B cell (primary cell): Measurements from ENCODE around the gene BRPF3. TPM values are rescaled to one million over a fixed set of nuclear protein-coding genes. Genes with fewer than 3 reads are reported as not detected.

Experiments
- ATAC-seq: fragments of 200-7000 bp; cut with Tn5 transposase; one replicate; pipeline ENCODE4 v1.10.0; 2021; ENCODE audit warnings: low read depth, mild to moderate bottlenecking, moderate number of reproducible peaks, moderate library complexity
- CTCF ChIA-PET: fragments of 350-600 bp; sonication (Branson Sonifier 250); formaldehyde crosslinking; loops from one replicate; lab custom pipeline; 2021; ENCODE audit warnings: antibody characterized with exemption, inconsistent platforms; lab: Charles Lee
- POLR2A ChIA-PET: fragments of 350-600 bp; sonication (Branson Sonifier 250); formaldehyde crosslinking; loops from one replicate; lab custom pipeline; 2021; ENCODE audit warnings: antibody characterized with exemption; lab: Charles Lee
- DNase-seq: peaks from one replicate; pipeline ENCODE4 v3.0.0; 2013
- H2AFZ ChIP-seq: 2 replicates; pipeline ENCODE4 v1.6.1; 2012; ENCODE audit warnings: mild to moderate bottlenecking, low read depth, low read length; ENCODE audit not compliant: insufficient read depth, poor library complexity, severe bottlenecking
- H3K27ac ChIP-seq, 2 donors: 1 replicate in 1 of 2; 2 replicates in 1 of 2; pipeline ENCODE4 v1.5.1; 2012 to 2013; ENCODE audit warnings: low read length in 2 of 2, mild to moderate bottlenecking in 2 of 2, moderate library complexity in 1 of 2
- H3K27me3 ChIP-seq, 4 experiments: fragments of 200-600 bp in 1 of 4; sonication (generic) in 1 of 4; replicated peaks in 1 of 4; 1 replicate in 2 of 4; 2 replicates in 2 of 4; pipeline versions ENCODE4 v1.6.1 to v1.7.0; 2013 to 2016; ENCODE audit warnings: low read length in 3 of 4, mild to moderate bottlenecking in 2 of 4, mixed read lengths in 1 of 4, moderate library complexity in 1 of 4; ENCODE audit not compliant: insufficient read depth in 4 of 4, control insufficient read depth in 3 of 4; ENCODE audit errors: control extremely low read depth in 1 of 4
- H3K36me3 ChIP-seq, 2 experiments: replicated peaks in 1 of 2; 1 replicate in 1 of 2; 2 replicates in 1 of 2; pipeline versions ENCODE4 v1.6.1 to v1.7.1; 2013; ENCODE audit warnings: low read length in 1 of 2; ENCODE audit not compliant: insufficient read depth in 2 of 2, control insufficient read depth in 1 of 2; ENCODE audit errors: control extremely low read depth in 1 of 2, extremely low read depth in 1 of 2
- H3K4me1 ChIP-seq, 2 donors: fragments of 200-600 bp in 1 of 2; sonication (generic) in 1 of 2; 1 replicate in 1 of 2; 2 replicates in 1 of 2; pipeline versions ENCODE4 v1.5.1 to v1.6.1; 2013 to 2017; ENCODE audit warnings: low read length in 2 of 2; ENCODE audit not compliant: control insufficient read depth in 2 of 2, insufficient read depth in 2 of 2
- H3K4me2 ChIP-seq: replicated peaks from 2 replicates; pipeline ENCODE3; 2012; ENCODE audit warnings: mild to moderate bottlenecking, low read depth, low read length; ENCODE audit not compliant: poor library complexity, severe bottlenecking
- H3K4me3 ChIP-seq, 5 experiments: fragments of 200-600 bp in 1 of 5; sonication (generic) in 1 of 5; 1 replicate in 3 of 5; 2 replicates in 2 of 5; pipeline versions ENCODE4 v1.5.1 to v1.7.0; 2011 to 2016; ENCODE audit warnings: low read length in 4 of 5, mild to moderate bottlenecking in 4 of 5, low read depth in 2 of 5, control low read depth in 1 of 5, moderate library complexity in 1 of 5; ENCODE audit not compliant: insufficient read depth in 1 of 5; ENCODE audit errors: control extremely low read depth in 1 of 5, extremely low read depth in 1 of 5
- H3K79me2 ChIP-seq: fragments of 200-600 bp; sonication (generic); one replicate; pipeline ENCODE4 v1.6.0; 2016; ENCODE audit warnings: low read length; ENCODE audit not compliant: control insufficient read depth, insufficient read depth
- H3K9ac ChIP-seq: fragments of 200-600 bp; sonication (generic); 2 replicates; pipeline ENCODE4 v1.6.1; 2017; ENCODE audit warnings: mild to moderate bottlenecking, low read length, moderate library complexity
- H3K9me3 ChIP-seq, 3 donors: one replicate each; pipeline versions ENCODE4 v1.6.1 to v1.7.1; 2013; ENCODE audit warnings: low read length in 2 of 3; ENCODE audit not compliant: control insufficient read depth in 2 of 3, insufficient read depth in 1 of 3; ENCODE audit errors: control extremely low read depth in 1 of 3
- H4K20me1 ChIP-seq: 2 replicates; pipeline ENCODE4 v1.6.0; 2012; ENCODE audit warnings: mild to moderate bottlenecking, low read length; ENCODE audit not compliant: insufficient read depth, control insufficient read depth, poor library complexity, severe bottlenecking
- H3K27ac Mint-ChIP-seq: one replicate; pipeline ENCODE4 v1.8.0; 2021; ENCODE audit warnings: mixed read lengths
- H3K27me3 Mint-ChIP-seq: one replicate; pipeline ENCODE4 v1.8.0; 2021; ENCODE audit warnings: mixed read lengths
- H3K4me1 Mint-ChIP-seq: one replicate; pipeline ENCODE4 v1.8.0; 2021; ENCODE audit warnings: mixed read lengths
- H3K4me3 Mint-ChIP-seq: one replicate; pipeline ENCODE4 v1.8.0; 2021; ENCODE audit warnings: mixed read lengths
- H3K9me3 Mint-ChIP-seq: one replicate; pipeline ENCODE4 v1.8.0; 2022; ENCODE audit warnings: mixed read lengths; ENCODE audit not compliant: insufficient read depth
- EZH2 ChIP-seq: IDR thresholded peaks from 2 replicates; pipeline ENCODE4 v1.6.1; 2012; ENCODE audit warnings: borderline replicate concordance, low read depth, mild to moderate bottlenecking, moderate library complexity, low read length; ENCODE audit not compliant: insufficient read depth, poor library complexity, severe bottlenecking
- WGBS: methylation state at CpG from one replicate; pipeline ENCODE4 v1.1.5; 2013; ENCODE audit warnings: missing lambda C conversion rate; ENCODE audit not compliant: insufficient coverage; 5-methylcytosine and 5-hydroxymethylcytosine counted together
- intact Hi-C: fragments of 100-400 bp; cut with micrococcal nuclease; formaldehyde crosslinking; loops from one replicate; pipeline ENCODE4 v1.10.0; 2022
- polyA minus RNA-seq: library from RNA; depleted of rRNA, polyadenylated mRNA; stranded (reverse); fragments of >200 nt; gene quantifications from 2 replicates; pipeline ENCODE4 v1.2.3, GENCODE V29; 2012
- polyA plus RNA-seq: library from polyadenylated mRNA; depleted of rRNA; stranded (reverse); fragments of >200 nt; gene quantifications from 2 replicates; pipeline ENCODE4 v1.2.3, GENCODE V29; 2012
- total RNA-seq, 2 donors: library from RNA; stranded (reverse); fragments of 120-200 nt in 1 of 2; gene quantifications; 1 replicate in 1 of 2; 2 replicates in 1 of 2; pipeline versions ENCODE4 v1.2.3 to v1.2.4, GENCODE V29; 2013 to 2022
- TF ChIP-seq, protein P1 (sequence below): fragments of 200-600 bp; IDR thresholded peaks from one replicate; pipeline ENCODE4 v1.8.0; 2022; ENCODE audit warnings: antibody characterized with exemption, mild to moderate bottlenecking

Gene BRPF3
- total RNA-seq (29.4 and 29.5 TPM in 2 replicates), polyA plus RNA-seq (17.1 and 17.6 TPM in 2 replicates), polyA minus RNA-seq (23.4 and 39.0 TPM in 2 replicates)
- 9.2 TPM for total RNA-seq (2013)

DNA sequence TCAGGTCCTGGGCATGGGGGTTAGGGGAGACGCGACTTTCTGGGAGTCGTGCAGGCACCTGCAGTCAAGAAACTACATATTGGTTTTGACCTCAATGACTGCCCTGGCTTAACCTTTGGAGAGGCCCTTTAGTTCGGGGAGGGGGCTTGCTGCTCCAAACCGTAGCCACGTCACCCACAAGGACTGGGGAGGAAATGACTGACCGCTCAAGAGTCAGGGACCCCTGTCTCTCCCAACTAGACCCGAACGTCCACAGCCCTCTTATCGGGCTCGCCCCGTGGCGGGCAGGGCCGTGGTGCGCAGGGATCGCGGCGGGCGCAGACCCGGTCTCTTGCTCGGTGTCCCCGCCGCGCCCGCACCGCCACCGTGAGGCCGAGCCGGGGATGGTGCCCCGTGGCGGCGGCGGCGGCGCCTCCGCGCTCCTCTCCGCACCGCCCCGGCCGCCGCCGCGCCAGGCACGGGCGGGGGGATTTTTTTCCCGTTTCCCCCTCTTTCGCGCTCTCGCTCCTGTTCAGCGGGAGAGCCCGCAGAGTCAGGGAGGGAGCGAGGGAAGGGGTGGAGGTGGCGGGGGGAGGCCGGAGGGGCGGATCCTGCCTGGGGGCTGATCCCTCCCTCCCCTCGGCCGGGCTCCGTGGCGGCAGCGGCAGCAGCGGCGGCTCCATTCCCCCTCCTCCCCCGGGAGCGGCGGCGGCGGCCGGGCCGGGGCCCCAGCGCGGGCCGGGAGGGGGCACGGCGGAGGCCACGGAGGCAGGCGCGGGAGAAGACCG lies at the start of gene BRPF3:
TSS of gene BRPF3 (plus strand) at position 632 of the 767 bp plus-strand sequence. CDS start 3,579 bp downstream, outside the sequence.
- peak within 1 kb of the TSS; percentile 42 to 84 (median 62) for H3K4me3 ChIP-seq
- no peaks in the 10 kb centered on the region for H3K9me3 Mint-ChIP-seq
- CTCF ChIA-PET, result interaction anchor here (1.0 to 3.0 kb wide), 6 partner anchors 73 to 168 kb away, joined by 5 to 20 read pairs (median 11); partner anchors contain the start of gene MAPK14
- POLR2A ChIA-PET, result interaction anchor here (0.6 to 1.3 kb wide), 3 partner anchors 65 to 77 kb away, joined by 3 to 11 read pairs (median 5); no protein-coding TSS in a partner anchor
- peak within 1 kb of the TSS; percentile 88 for H2AFZ ChIP-seq
- peak within 1 kb of the TSS; percentile 96 for H3K27ac Mint-ChIP-seq
- peaks cover 0 to 10% of the 10 kb centered on the region in 2 experiments for H3K36me3 ChIP-seq
- intact Hi-C loops, result loop anchor here (1.0 to 5.0 kb wide), 6 partner anchors 65 to 486 kb away; partner anchors contain the start of genes MAPK13 and MAPK14
- WGBS, result under 1% methylated on average over 67 of the region's 79 CpGs
- peaks cover 0 to 3% (median 0%) of the 10 kb centered on the region in 3 donors for H3K9me3 ChIP-seq
- peaks cover 14 to 15% of the 10 kb centered on the region in 2 donors for H3K4me1 ChIP-seq
- ATAC-seq, result peak; percentile 58
- TF ChIP-seq EZH2, result no peak
- TF ChIP-seq, protein P1, sequence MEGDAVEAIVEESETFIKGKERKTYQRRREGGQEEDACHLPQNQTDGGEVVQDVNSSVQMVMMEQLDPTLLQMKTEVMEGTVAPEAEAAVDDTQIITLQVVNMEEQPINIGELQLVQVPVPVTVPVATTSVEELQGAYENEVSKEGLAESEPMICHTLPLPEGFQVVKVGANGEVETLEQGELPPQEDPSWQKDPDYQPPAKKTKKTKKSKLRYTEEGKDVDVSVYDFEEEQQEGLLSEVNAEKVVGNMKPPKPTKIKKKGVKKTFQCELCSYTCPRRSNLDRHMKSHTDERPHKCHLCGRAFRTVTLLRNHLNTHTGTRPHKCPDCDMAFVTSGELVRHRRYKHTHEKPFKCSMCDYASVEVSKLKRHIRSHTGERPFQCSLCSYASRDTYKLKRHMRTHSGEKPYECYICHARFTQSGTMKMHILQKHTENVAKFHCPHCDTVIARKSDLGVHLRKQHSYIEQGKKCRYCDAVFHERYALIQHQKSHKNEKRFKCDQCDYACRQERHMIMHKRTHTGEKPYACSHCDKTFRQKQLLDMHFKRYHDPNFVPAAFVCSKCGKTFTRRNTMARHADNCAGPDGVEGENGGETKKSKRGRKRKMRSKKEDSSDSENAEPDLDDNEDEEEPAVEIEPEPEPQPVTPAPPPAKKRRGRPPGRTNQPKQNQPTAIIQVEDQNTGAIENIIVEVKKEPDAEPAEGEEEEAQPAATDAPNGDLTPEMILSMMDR, result peak; percentile 76
- peaks cover 7% of the 10 kb centered on the region for H4K20me1 ChIP-seq
- H3K4me2 ChIP-seq, result peak within 1 kb of the TSS; percentile 93
- peak within 1 kb of the TSS; percentile 78 to 79 for H3K27ac ChIP-seq
- H3K9ac ChIP-seq, result peak within 1 kb of the TSS; percentile 75
- H3K4me3 Mint-ChIP-seq, result peak within 1 kb of the TSS; percentile 94
- peaks cover 41% of the 10 kb centered on the region for H3K79me2 ChIP-seq
- DNase-seq, result peak; percentile 87
- H3K4me1 Mint-ChIP-seq, result peaks cover 31% of the 10 kb centered on the region
- H3K27me3 ChIP-seq, result no peaks in the 10 kb centered on the region
- H3K27me3 Mint-ChIP-seq, result no peaks in the 10 kb centered on the region

DNA sequence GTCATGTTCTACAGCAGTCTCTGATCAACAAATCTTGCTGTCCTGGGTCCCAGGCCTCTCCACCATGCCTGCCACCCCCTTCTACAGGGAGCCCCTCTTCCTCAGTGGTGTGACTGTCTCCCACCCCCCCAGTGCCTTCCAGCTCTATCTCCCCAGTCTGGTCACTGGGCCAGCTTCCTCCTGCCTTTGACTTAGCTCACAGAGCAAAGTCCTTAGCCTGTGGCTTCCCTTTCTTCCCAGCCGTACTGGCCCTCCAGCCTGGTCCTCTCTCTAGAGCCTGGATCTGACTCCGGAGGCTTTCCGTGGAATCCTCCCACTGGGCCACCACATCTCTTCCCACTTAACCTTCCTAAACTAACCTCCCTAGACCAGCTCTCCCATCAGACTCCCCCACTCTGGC lies 49.2 kb upstream of the BRPF3 start:
- intact Hi-C loops, result no loop called here
- CTCF ChIA-PET, result no interaction called here
- no peak overlapping the region for H2AFZ ChIP-seq
- H3K9ac ChIP-seq, result no peak overlapping the region
- peaks cover 8% of the 10 kb centered on the region for H3K4me1 Mint-ChIP-seq
- H3K79me2 ChIP-seq, result no peaks in the 10 kb centered on the region
- H3K27ac Mint-ChIP-seq, result no peak overlapping the region
- H3K36me3 ChIP-seq, result no peaks in the 10 kb centered on the region
- H3K27me3 Mint-ChIP-seq, result no peaks in the 10 kb centered on the region
- H3K9me3 Mint-ChIP-seq, result peaks cover 3% of the 10 kb centered on the region
- no peak overlapping the region for H3K4me3 ChIP-seq
- H4K20me1 ChIP-seq, result no peaks in the 10 kb centered on the region
- POLR2A ChIA-PET, result no interaction called here
- H3K4me2 ChIP-seq, result no peak overlapping the region
- 100% methylated on average over 3 of the region's 3 CpGs for WGBS
- TF ChIP-seq EZH2, result no peak
- TF ChIP-seq, protein P1, result no peak
- H3K9me3 ChIP-seq, result peaks cover 0 to 6% (median 0%) of the 10 kb centered on the region in 3 donors
- DNase-seq (no peak), ATAC-seq (no peak)
- H3K27ac ChIP-seq, result no peak overlapping the region
- H3K4me3 Mint-ChIP-seq, result no peak overlapping the region
- peaks cover 5% of the 10 kb centered on the region in 2 donors for H3K4me1 ChIP-seq
- H3K27me3 ChIP-seq, result no peaks in the 10 kb centered on the region
